Activated CD4-positive, alpha-beta memory T cell treated with anti-CD3 and anti-CD28 coated beads for 36 hours (primary cell): Measurements from ENCODE around the gene AMIGO3. TPM values are rescaled to one million over a fixed set of nuclear protein-coding genes. Genes with fewer than 3 reads are reported as not detected.
A peak's percentile ranks its signal among the peaks of the same experiment; 100 is the strongest.
"Not testable (repeated sequence)": the region's sequence is repeated elsewhere in the genome, so short reads cannot be mapped to it uniquely, and the experiment has no call there.

Experiments
- CTCF ChIA-PET: fragments of 350-600 bp; sonication (Branson Sonifier 250); formaldehyde crosslinking; loops from one replicate; lab custom pipeline; 2021; ENCODE audit warnings: antibody characterized with exemption, inconsistent platforms; lab: Charles Lee
- POLR2A ChIA-PET: fragments of 350-600 bp; sonication (Branson Sonifier 250); formaldehyde crosslinking; loops from one replicate; lab custom pipeline; 2021; ENCODE audit warnings: antibody characterized with exemption; lab: Charles Lee
- DNase-seq: peaks from one replicate; pipeline ENCODE4 v3.0.0-alpha.2; 2020
- H3K27ac Mint-ChIP-seq: one replicate; pipeline ENCODE4 v1.8.0; 2021; ENCODE audit warnings: mixed read lengths
- H3K27me3 Mint-ChIP-seq: one replicate; pipeline ENCODE4 v1.8.0; 2021; ENCODE audit warnings: mixed read lengths
- H3K36me3 Mint-ChIP-seq: one replicate; pipeline ENCODE4 v1.8.0; 2021; ENCODE audit warnings: mixed read lengths
- H3K4me1 Mint-ChIP-seq: one replicate; pipeline ENCODE4 v1.8.0; 2021; ENCODE audit warnings: low read depth, mixed read lengths
- H3K4me3 Mint-ChIP-seq: one replicate; pipeline ENCODE4 v1.8.0; 2021; ENCODE audit warnings: mild to moderate bottlenecking, mixed read lengths
- H3K9me3 Mint-ChIP-seq: one replicate; pipeline ENCODE4 v1.8.0; 2021; ENCODE audit warnings: mixed read lengths
- intact Hi-C: fragments of 100-400 bp; cut with micrococcal nuclease; formaldehyde crosslinking; loops from one replicate; pipeline ENCODE4 v1.15.1; 2023
- total RNA-seq, 2 experiments: library from RNA; stranded (reverse); gene quantifications; one replicate each; pipeline ENCODE4 v1.2.3, GENCODE V29; 2021

The AMIGO3 gene
- total RNA-seq, 2 experiments from 2014 or later: not detected

DNA sequence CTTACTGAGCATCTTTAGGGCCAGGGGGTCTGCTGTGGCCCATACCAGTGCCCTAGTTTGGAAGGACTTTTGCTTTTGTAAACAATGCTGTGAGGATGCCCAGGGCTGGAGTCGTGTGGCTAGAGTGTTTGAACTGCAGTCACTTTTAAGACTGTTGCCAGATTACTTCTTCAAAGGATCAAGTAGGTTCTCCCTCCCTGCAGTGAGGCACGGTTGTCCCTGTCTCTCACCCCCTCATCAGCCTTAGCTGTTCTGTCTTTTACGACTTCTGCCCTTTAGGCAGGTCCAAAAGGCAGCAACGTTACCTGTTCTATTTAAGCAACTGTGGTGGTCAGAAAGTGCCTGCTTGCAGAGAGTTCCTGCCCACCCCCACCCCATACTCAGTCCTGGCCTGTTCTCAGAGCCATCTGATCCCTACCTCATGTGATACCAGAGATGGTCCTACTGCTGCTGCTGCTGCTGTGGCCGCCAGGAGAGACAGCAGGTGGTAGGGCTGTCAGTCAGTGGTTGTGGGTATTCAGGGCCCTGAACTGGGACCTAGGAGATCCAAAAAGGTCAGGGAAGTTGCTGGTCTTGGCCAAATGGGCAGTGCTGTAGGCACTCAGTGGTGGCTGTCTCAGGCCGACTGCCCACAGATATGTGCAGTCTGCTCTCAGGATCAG lies 24.9 kb downstream of the AMIGO3 start:
- H3K27ac Mint-ChIP-seq, POLR2A ChIA-PET, H3K27me3 Mint-ChIP-seq, H3K4me3 Mint-ChIP-seq, H3K9me3 Mint-ChIP-seq, H3K36me3 Mint-ChIP-seq, DNase-seq, intact Hi-C loops: not testable (repeated sequence)
- peaks cover 22% of the 10 kb centered on the region for H3K4me1 Mint-ChIP-seq
- CTCF ChIA-PET: interaction anchor here (1.1 kb wide), 1 partner anchor 155 kb away, joined by 3 read pairs; no protein-coding TSS in a partner anchor

DNA sequence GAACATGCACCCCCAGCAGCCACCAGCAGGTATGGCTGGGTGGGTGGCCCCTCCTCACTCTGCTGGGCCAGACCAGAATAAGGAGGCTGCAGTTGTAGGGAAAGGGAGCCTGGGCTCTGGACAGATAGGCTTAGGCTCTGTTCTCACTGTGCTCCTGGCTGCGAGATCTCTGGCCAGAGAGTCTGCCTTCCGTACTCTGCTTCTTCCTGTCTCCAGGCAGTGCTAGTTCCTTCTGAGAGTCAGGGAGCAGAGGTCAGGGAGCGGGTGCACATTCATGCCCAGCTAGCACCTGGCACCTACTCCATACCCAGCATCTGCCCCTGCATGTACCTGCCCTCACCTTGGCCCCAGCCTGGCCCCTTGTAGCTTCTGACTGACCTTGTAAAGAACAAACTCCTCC lies 28.0 kb downstream of the AMIGO3 start:
- DNase-seq, H3K4me3 Mint-ChIP-seq, H3K36me3 Mint-ChIP-seq, intact Hi-C loops, H3K27me3 Mint-ChIP-seq, H3K27ac Mint-ChIP-seq, H3K9me3 Mint-ChIP-seq, POLR2A ChIA-PET: not testable (repeated sequence)
- CTCF ChIA-PET: interaction anchor here (0.6 kb wide), 1 partner anchor 383 kb away, joined by 3 read pairs; no protein-coding TSS in a partner anchor
- peaks cover 27% of the 10 kb centered on the region for H3K4me1 Mint-ChIP-seq

DNA sequence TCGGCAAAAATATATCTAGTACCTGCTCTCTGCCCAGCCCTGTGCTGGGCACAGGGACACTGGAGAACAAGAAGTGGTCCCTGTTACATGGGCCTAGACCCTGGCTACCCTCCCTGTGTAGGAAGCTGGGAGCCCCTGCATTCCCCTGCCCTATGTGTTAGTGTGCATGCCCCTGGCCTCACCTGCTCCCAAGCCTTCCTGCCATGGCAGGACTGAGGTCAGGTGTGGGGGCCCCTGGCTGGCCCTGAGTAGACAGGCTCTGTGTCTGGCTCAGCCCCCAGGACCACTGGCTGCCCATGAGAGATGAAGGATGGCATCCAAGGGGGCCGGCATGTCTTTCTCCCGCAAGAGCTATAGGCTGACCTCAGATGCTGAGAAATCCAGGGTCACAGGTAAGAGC lies 28.6 kb downstream of the AMIGO3 start:
- H3K36me3 Mint-ChIP-seq, intact Hi-C loops, H3K27me3 Mint-ChIP-seq, DNase-seq, POLR2A ChIA-PET, H3K9me3 Mint-ChIP-seq, CTCF ChIA-PET, H3K27ac Mint-ChIP-seq: not testable (repeated sequence)
- peaks cover 28% of the 10 kb centered on the region for H3K4me1 Mint-ChIP-seq
- peak overlapping the region; percentile 98 for H3K4me3 Mint-ChIP-seq

DNA sequence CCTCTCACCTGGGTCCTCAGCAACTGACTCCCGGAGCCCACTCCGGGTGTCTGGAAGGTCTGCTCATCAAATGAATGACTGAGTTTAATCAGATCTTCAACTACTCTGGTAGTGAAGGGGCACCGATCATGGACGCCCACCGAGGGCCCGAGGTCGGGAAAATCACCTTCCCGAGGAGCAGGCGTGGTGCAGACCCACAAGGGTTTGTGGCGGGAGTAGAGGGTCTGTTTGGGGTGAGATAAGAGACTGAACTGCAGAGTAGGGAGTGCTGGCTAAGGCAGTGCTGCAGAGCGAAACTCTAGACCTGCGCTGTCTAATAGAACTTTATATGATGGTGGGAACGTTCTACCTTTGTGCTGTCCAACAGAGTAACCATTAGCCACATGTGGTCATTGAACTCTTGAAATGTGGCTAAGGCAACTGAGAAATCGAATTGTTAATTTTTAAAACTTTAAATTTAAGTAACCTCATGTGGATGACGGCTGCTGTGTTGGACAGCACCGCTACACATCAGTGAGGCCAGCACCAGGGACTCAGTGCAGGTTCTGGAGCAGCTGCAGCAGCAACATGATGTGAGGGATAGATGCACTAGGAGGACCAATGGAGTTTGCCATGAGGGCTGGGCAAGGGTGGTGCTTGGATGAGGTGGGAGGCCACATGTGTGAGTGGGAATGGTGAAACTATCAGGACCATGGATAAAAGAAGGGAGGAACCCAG lies 29.4 kb downstream of the AMIGO3 start:
- not testable (repeated sequence) for H3K9me3 Mint-ChIP-seq

DNA sequence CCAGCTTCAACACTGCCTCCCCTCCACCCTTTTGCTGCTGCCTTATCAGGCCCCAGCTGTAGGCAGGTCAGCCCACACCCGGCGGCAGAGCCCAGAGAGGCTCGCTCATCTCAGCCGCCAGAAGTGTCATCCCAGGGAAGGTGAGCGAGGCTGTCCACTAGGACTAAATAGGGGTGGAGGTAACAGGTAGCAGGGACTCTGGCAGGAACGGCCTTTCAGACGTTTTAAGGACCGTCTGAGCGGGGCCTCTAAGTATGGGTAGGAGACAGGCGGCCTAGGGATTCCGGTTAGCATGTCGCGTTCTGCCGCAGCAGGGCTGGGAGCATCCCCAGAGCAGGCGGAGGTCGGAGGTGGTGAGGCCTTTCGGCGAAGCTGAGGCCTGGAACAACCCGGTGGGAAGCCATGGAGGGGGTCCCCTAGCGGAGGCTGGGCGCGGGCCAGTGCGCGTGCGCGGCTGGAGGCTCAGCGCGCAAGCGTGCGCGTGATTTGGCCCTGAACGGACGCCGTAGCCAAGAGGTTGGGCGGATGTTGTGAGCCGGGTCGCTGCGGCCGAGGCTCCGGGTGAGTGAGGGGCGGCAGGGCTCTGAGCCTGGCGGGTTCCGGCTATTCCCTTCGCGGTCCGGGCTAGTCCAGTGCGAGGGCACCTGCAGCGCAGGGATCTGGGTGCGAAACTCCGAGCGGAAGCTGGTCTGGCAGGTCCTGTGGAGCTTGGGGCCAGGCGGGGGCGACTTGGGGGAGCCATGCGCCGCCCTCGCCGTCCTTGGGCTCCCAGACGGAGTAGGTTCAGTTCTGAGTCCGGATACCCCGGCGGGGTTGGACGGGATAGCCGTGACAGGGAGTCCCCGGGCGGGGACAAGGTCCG lies 30.2 kb downstream of the AMIGO3 start, which contains the start of the genes MST1 and RNF123:
Gene MST1, minus strand, starts transcription at position 429 of the 862 bp plus-strand sequence. CDS start 783 bp downstream, outside the sequence.
Gene RNF123, plus strand, starts transcription at position 512 of the 862 bp plus-strand sequence. CDS start 1,609 bp downstream, outside the sequence.
- ChIA-PET POLR2A (interaction anchor here (1.0 kb wide), 1 partner anchor 149 kb away, joined by 3 read pairs; no protein-coding TSS in a partner anchor), CTCF (interaction anchor here (0.9 to 1.3 kb wide), 4 partner anchors 12 to 149 kb away, joined by 3 to 4 read pairs (median 3); partner anchors contain the start of gene AMIGO3)
- peak within 1 kb of the TSS; percentile 85 for H3K27ac Mint-ChIP-seq
- peaks cover 8% of the 10 kb centered on the region for H3K36me3 Mint-ChIP-seq
- intact Hi-C loops: loop anchor here (1.0 kb wide), 1 partner anchor 15 kb away; the partner anchor contains the start of gene APEH
- peak within 1 kb of the TSS; percentile 98 for H3K4me3 Mint-ChIP-seq
- no peaks in the 10 kb centered on the region for H3K9me3 Mint-ChIP-seq
- H3K27me3 Mint-ChIP-seq: peaks cover 1% of the 10 kb centered on the region
- peaks cover 32% of the 10 kb centered on the region for H3K4me1 Mint-ChIP-seq
- DNase-seq: peak; percentile 95

More for the DNA sequence above, 29.4 kb downstream of the AMIGO3 start:
- peak overlapping the region; percentile 98 for H3K4me3 Mint-ChIP-seq
- H3K27ac Mint-ChIP-seq, H3K27me3 Mint-ChIP-seq, H3K36me3 Mint-ChIP-seq, DNase-seq: not testable (repeated sequence)
- ChIA-PET CTCF (interaction anchor here (1.0 to 1.3 kb wide), 3 partner anchors 14 to 150 kb away, joined by 3 to 4 read pairs (median 3); partner anchors contain the start of gene AMIGO3), POLR2A (interaction anchor here (1.0 kb wide), 1 partner anchor 150 kb away, joined by 3 read pairs; no protein-coding TSS in a partner anchor)
- peaks cover 32% of the 10 kb centered on the region for H3K4me1 Mint-ChIP-seq
- intact Hi-C loops: loop anchor here (1.0 kb wide), 1 partner anchor 16 kb away; the partner anchor contains the start of gene APEH

DNA sequence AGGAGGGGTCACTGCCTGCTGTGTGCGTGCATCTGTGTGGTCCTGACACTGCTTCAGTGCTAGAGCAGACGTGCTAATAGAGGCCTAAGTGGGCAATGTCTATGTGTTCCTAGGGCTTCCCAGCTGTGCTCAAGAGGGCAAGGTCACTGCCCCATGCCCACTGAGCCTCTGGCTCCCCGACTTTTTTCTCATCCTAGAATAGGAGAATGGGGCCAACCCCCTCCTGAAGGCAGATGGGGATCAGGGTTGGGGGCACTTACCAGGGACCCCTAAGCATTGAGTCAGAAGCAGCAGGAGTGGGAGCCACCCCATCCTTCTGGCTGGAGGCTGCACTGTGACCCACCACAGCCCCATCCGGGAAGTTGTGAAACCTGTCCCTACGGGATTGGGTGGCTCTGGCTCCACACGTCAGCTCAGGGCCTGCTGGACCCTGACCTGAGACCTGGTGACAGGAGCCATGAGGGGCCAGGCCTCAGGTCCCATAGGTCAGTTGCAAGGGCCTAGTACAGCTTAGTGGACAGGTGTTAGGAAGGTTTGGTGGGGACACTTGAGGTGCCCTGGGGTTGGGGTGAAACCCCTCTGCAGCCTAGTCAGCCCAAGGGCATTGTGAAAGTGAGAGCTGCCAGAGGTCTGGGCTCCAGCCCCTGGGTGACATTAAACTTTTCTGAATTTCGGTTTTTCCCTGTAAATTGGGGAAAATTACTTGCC lies 31.0 kb downstream of the AMIGO3 start:
- H3K9me3 Mint-ChIP-seq, POLR2A ChIA-PET, H3K27me3 Mint-ChIP-seq, H3K36me3 Mint-ChIP-seq, DNase-seq: not testable (repeated sequence)
- CTCF ChIA-PET: interaction anchor here (0.9 to 1.3 kb wide), 3 partner anchors 13 to 149 kb away, joined by 3 to 4 read pairs (median 3); no protein-coding TSS in a partner anchor
- peaks cover 32% of the 10 kb centered on the region for H3K4me1 Mint-ChIP-seq
- intact Hi-C loops: loop anchor here (1.0 kb wide), 1 partner anchor 14 kb away; the partner anchor contains the start of gene APEH
- H3K4me3 Mint-ChIP-seq: peak overlapping the region; percentile 98
- H3K27ac Mint-ChIP-seq: peak overlapping the region; percentile 85

DNA sequence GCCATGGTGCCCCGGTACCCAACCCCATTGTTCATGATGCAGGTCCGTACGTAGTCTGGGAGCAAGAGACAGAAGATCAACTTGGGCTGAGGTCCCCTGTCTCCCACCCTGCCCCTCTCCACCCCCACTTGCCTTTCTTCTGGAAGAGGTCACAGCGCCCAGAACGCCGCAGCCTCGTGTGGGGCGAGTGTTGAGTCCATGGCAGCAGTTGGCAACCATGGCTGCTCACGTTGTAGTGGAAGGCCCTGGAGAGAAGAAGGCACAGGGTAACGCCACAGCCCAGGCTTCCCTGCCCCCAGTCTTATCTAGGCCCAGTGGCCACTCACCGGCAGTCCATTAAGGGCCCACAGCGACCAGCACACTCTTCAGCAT lies 32.1 kb downstream of the AMIGO3 start:
- H3K36me3 Mint-ChIP-seq: peaks cover 14% of the 10 kb centered on the region
- H3K27me3 Mint-ChIP-seq, CTCF ChIA-PET, H3K9me3 Mint-ChIP-seq, DNase-seq, intact Hi-C loops, POLR2A ChIA-PET: not testable (repeated sequence)
- H3K4me1 Mint-ChIP-seq: peaks cover 29% of the 10 kb centered on the region
- H3K4me3 Mint-ChIP-seq: peak overlapping the region; percentile 32
- H3K27ac Mint-ChIP-seq: peak overlapping the region; percentile 20

DNA sequence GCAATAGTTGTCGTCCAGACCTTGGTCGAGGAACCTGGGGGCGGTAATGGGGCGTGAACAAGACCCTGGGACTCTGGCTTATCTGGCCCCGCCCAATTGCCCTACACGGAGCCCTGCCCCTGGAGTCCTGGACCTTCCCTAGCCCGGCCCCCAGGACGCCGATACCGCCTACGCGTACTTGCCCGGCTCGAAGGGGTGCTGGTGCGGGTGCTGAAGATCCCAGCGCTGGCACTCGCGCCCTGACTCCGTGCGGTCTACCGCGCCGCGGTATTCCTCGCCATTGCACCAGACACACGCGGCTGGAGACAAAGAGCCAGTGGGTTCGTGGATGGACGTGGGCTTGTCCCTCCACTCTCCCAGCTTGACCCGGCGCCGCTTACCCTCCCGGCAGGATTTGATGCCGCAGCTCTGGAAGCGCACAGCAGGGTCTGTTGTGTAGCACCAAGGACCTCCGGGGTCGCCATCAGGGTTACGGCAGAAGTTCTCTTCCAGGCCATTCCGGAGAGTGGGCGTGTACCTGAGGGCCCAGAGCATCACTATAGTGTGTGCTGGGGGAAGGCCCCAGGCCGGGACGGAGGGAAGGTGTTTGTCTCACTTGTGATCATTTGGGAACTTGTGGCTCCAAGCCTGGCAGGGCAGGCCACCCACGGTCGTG lies 32.6 kb downstream of the AMIGO3 start:
- H3K9me3 Mint-ChIP-seq, intact Hi-C loops, CTCF ChIA-PET, H3K27me3 Mint-ChIP-seq, POLR2A ChIA-PET: not testable (repeated sequence)
- peak; percentile 61 for DNase-seq
- H3K4me1 Mint-ChIP-seq: peaks cover 28% of the 10 kb centered on the region
- H3K4me3 Mint-ChIP-seq: peak overlapping the region; percentile 32
- H3K36me3 Mint-ChIP-seq: peaks cover 14% of the 10 kb centered on the region
- H3K27ac Mint-ChIP-seq: peak overlapping the region; percentile 20

DNA sequence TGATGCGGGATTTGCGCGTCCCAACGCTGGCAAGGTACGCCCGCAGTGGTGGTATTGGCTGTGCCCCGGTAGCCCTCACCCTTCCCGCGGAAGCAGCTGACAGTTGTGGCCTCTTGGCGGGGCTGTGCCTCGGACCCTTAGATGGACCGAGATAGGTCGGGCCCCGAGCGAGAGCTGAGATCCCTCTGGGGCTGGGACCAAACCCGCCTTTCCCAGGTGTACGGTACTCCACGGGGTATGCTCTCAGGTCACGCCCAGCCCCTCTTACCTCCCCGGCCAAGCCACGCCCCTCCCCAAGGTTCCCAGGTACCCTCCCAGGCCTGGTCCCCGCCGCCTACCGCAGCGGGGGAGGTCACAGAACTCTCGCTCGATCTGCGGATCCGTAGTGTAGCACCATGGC lies 33.1 kb downstream of the AMIGO3 start:
- H3K27me3 Mint-ChIP-seq, intact Hi-C loops, H3K9me3 Mint-ChIP-seq, CTCF ChIA-PET, H3K27ac Mint-ChIP-seq, POLR2A ChIA-PET: not testable (repeated sequence)
- H3K4me1 Mint-ChIP-seq: peaks cover 25% of the 10 kb centered on the region
- H3K36me3 Mint-ChIP-seq: peaks cover 14% of the 10 kb centered on the region
- H3K4me3 Mint-ChIP-seq: peak overlapping the region; percentile 50
- peak; percentile 34 for DNase-seq

DNA sequence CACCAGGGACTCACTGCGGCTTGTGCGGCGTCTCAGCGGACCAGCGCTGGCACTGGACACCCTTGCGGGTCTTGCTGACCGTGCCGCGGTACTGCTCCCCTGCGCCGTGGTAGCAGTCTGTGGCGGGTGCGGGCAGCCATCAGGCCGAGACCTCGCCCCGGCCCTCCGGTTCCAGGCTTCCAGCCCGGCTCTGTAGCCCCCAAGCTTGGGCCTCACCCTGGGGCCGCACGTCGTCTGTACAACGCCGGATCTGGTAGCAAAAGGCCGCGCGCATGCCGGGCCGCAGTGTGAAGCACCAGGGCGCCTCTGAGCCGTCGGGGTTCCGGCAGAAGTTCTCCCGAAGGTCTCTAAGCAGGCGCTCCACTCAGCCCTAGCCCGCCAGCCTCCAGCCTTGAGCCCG lies 33.6 kb downstream of the AMIGO3 start:
- Mint-ChIP-seq H3K4me1 (peaks cover 20% of the 10 kb centered on the region), H3K36me3 (peaks cover 14% of the 10 kb centered on the region)
- DNase-seq, H3K27ac Mint-ChIP-seq, H3K27me3 Mint-ChIP-seq, CTCF ChIA-PET, POLR2A ChIA-PET, intact Hi-C loops, H3K9me3 Mint-ChIP-seq, H3K4me3 Mint-ChIP-seq: not testable (repeated sequence)
